NCI-H460 (cell line): ENCODE results near the gene CCAR1. TPM values are rescaled to one million over a fixed set of nuclear protein-coding genes. Genes with fewer than 3 reads are reported as not detected.
A peak's percentile ranks its signal among the peaks of the same experiment; 100 is the strongest.
"Not testable (repeated sequence)": the region's sequence is repeated elsewhere in the genome, so short reads cannot be mapped to it uniquely, and the experiment has no call there.

ENCODE experiments used
- DNase-seq: peaks from one replicate; pipeline ENCODE4 v3.0.0-alpha.2; 2016; ENCODE audit warnings: low read depth; ENCODE audit errors: extremely low read depth
- small RNA-seq, 2 experiments: library from RNA; depleted of rRNA; stranded (forward); fragments of <200 nt; gene quantifications; one replicate each; pipeline ENCODE3, GENCODE V24; 2014
- total RNA-seq: library from RNA; depleted of rRNA; stranded (reverse); fragments of >200 nt; shearing (Covaris generic); gene quantifications from 2 replicates; pipeline ENCODE4 v1.2.3, GENCODE V29; 2014; rRNA removed

Gene CCAR1
- total RNA-seq, 1 experiment from 2014 or later, result 93.4 TPM

DNA sequence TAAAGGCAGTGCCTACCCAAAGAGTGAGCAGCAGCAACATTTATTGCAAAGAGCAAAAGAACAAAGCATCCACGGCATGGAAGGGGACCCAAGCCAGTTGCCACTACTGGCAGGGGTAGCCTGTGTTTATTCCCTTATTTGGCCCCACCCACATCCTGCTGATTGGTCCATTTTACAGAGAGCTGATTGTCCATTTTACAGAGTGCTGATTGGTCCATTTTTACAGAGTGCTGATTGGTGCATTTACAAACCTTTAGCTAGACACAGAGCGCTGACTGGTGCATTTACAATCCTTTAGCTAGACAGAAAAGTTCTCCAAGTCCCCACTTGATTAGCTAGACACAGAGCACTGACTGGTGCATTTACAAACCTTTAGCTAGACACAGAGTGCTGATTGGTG, 101.6 kb downstream of the CCAR1 start:
- not testable (repeated sequence) for DNase-seq

DNA sequence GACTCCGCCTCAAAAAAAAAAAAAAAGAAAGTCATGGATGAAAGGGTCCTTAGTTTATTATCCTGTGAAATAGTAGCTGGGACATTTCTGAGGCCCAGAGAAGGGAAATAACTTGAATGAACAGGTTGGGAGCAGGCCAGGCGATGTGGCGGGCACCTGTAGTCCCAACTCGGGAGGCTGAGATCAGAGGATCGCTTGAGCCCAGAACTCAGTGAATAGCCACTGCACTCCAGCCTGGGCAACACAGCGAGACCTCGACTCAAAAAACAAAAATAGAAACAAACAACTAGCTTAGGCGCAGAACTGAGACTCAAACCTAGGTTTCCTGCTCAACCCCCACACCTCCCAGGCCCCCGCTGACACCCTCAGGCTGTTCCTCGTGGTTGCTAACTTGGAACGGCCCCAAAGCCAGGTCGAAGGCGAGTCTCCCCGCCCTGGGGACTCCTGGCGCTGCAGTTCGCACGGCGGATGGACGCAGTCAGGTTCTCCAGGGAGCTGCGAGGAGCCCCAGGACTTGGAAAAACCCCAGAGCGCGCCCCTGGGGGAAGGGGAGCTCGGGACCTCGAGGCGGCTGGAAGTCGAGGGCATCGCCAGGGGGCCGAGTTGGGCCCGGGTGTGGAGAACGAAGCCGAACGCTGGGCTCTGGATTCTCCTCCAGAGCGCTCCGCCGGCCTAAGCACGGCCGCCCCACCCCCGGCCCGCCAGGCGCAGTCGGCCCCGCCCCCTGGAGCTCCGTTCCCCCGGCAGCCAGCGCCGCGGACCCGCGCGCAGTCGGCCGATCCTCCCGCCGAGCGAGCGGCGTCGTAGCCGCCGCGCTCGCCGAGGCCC, 105.9 kb downstream of the CCAR1 start, which contains the start of gene STOX1:
Gene STOX1, plus strand, starts transcription at position 768 of the 828 bp plus-strand sequence. CDS start 93 bp downstream, outside the sequence.
- peak; percentile 57 for DNase-seq

DNA sequence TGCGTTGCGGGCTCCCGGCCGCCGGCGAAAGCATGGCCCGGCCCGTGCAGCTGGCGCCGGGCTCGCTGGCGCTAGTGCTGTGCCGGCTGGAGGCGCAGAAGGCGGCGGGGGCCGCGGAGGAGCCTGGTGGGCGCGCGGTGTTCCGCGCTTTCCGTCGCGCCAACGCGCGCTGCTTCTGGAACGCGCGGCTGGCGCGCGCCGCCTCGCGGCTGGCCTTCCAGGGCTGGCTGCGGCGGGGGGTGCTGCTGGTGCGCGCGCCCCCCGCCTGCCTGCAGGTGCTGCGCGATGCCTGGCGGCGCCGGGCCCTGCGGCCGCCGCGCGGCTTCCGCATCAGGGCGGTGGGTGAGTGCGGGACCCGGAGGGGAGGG, 106.5 kb downstream of the CCAR1 start:
- not testable (repeated sequence) for DNase-seq

DNA sequence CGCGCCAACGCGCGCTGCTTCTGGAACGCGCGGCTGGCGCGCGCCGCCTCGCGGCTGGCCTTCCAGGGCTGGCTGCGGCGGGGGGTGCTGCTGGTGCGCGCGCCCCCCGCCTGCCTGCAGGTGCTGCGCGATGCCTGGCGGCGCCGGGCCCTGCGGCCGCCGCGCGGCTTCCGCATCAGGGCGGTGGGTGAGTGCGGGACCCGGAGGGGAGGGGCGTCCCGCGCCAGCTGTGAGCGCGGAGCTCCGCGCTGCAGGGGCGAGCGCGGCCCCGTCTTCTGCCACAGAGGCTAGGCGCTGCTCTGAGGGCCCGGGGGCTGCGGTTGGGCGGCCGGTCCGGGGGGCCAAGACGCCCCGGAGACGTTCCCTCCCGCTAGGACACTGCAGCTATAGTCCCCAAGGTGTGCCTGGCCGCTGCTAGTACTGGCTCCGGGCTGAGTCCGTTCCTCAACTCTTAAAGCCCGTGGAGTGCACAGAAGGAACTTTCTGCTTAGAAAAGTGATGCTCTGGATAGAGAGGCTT, 107.1 kb downstream of the CCAR1 start:
- DNase-seq, result not testable (repeated sequence)

DNA sequence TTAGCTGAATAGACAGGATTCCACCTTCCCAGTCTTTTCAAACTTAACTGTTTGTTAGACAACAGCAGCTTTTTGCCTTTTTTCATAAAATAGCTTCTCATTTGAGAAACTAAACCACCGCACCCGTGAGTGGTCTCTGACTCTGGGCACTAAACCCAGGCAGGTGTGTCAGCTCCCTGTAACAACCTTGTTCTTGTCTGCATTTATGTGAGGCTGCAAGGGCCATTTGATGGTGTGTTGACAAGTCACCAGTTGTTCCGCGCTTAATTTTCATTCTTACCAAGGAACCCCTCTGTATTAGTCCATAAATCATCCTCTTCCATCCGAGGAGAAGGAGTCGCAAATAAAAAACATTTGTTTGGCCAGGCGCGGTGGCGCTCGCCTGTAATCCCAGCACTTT, 107.8 kb downstream of the CCAR1 start:
- no peak for DNase-seq

DNA sequence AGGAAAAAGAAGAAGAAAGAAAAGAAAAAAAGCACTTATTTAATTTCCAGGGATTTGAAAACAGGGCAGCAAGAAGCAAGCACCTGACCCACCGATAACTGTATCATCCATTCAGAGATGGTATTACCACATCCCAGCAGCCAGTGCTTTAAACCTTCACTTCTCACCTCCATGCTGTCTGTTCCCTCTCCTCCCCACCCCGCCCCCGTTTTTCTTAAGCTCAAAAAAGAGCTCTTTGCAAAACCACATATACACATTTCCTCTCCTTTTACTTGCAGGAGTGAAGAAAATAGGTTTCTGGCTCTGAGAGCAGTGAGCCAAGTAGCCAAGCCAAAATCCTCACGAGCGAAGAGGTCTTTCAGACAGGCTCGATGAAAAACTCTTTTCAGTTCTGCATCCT, 108.5 kb downstream of the CCAR1 start:
- no peak for DNase-seq

DNA sequence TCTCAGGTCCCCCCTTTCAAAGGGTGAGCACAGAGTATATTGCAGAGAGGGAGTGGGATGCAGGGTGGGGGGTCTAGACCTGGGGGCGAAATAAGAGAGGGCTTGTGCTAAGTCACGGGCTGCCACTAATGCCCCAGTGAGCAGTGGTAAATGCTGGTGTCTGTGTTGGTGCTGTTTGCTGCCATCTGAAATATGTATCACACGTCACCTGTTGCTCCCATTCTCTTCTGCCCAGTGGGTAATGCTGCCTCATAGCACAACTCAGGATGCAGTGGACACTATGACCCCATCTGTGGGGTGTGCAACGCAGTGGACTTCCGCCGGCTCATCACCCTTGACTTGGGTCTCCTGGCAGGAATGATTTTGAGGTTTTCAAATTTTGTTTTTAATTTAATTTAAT, 108.9 kb downstream of the CCAR1 start:
- no peak for DNase-seq

DNA sequence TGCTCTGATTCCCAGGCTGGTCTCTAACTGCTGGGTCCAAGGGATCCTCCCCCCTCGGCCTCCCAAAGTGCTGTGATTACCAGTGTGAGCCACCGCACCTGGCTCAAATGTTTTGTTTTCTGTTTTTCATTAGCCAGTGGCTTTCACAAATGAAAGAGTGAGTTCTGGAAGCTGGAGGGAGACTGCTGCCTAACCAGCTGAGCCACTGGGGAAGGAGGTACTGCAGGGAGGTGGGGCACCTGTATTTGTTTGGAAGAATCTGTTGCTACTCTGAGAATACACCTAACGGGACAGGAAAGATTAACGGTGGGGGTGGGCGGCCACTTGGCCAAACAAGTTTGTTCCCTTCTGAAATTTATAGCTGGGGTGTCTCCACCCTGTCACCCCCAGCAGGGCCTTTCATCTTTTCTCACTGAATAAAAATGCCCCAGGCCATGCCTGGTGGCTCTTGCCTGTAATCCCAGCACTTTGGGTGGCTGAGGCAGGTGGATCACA, 111.0 kb downstream of the CCAR1 start:
- DNase-seq, result no peak

DNA sequence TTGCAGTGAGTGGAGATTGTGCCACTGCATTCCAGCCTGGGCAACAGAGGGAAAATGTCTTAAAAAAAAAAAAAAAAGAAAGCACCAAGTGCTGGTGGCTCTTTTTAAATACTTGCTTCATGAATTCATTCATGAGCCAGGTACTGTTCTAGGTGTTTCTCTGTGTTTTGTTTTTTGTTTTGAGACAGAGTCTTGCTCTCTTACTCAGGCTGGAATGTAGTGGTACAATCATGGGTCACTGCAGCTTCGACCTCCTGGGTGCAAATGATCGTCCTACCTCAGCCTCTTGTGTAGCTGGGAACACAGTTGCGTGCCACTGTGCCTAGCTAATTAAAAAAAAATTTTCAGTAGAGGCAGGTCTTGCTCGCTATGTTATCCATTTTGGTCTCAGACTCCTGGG, 111.6 kb downstream of the CCAR1 start:
- no peak for DNase-seq

DNA sequence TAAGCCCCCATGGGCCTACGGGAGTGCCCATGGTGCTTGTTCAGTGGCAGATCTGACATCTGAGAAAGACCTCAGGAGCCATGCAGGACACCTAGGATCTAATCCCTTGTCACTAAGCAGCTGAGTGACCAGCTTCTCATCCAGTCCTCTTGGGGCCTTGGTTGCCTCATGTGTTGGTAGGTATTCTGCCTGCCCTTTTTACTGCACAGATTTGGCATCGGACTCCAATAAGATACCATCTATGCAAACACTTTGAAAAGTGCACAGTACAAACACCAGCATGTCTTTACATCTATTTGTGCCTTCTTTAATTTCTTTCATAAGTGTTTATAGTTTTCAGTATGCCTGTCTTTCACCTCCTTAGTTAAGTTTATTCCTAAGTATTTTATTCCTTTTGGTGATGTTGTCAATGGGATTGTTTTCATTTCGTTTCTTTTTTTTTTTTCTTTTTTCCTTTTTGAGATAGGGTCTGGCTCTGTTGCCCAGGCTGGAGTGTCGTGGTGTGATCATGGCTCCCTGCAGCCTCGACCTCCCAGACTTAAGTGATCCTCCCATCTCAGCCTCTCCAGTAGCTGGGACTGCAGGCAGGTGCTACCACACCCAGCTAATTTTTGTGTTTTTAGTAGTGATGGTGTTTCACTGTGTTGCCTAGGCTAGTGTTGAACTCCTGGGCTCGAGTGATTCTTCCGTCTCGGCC, 116.7 kb downstream of the CCAR1 start:
- no peak for DNase-seq

DNA sequence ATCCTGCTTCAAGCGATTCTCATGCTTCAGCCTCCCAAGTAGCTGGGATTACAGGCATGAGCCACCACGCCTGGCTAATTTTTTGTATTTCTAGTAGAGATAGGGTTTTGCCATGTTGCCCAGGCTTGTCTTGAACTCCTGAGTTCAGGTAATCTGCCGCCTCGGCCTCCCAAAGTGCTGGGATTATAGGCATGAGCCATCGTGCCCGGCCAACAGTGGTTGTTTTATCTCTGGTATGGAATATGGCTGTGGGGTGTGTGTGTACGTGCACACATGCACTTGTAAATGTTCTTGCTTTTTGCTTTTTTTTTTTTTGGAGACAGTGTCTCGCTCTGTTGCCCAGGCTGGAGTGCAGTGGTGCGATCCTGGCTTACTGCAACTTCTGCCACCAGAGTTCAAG, 119.6 kb downstream of the CCAR1 start:
- DNase-seq, result not testable (repeated sequence)

Small RNA genes within 50 kb of the gene (small RNA-seq; reads per million reads assigned to genes)
- gene MIR1254-1 (0 to 0.02 reads per million in 2 experiments), gene RF00019 (0 reads per million in 2 experiments)

Other genes starting within 250 kb of the CCAR1 start
- 17.5 and 17.7 TPM in 2 replicates for gene DNA2, start 249.3 kb upstream of the CCAR1 start, total RNA-seq
- 13.0 and 13.5 TPM in 2 replicates for gene SLC25A16, start 193.7 kb upstream of the CCAR1 start, total RNA-seq
- gene TET1, start 160.9 kb upstream of the CCAR1 start, total RNA-seq, result 2.8 and 3.0 TPM in 2 replicates
- gene STOX1, start 106.3 kb downstream of the CCAR1 start, total RNA-seq, result 1.6 and 1.8 TPM in 2 replicates
- gene DDX50, start 180.1 kb downstream of the CCAR1 start, total RNA-seq, result 48.2 and 49.1 TPM in 2 replicates
- gene DDX21, start 234.9 kb downstream of the CCAR1 start, total RNA-seq, result 266 and 294 TPM in 2 replicates